Lung (tissue), 12 donors: ENCODE data around the gene HUS1. TPM values are rescaled to one million over a fixed set of nuclear protein-coding genes. Genes with fewer than 3 reads are reported as not detected.
A peak's percentile ranks its signal among the peaks of the same experiment; 100 is the strongest.

Experiments used
- ATAC-seq: fragments of 200-7000 bp; cut with Tn5 transposase; one replicate; pipeline ENCODE4 v1.9.1; 2020; ENCODE audit warnings: moderate number of reproducible peaks; ENCODE audit not compliant: insufficient read depth, low FRiP score
- DNase-seq, 3 donors: peaks; one replicate each; pipeline ENCODE4 v3.0.0-alpha.2; 2013 to 2017
- H3K27ac ChIP-seq, 2 donors: one replicate each; pipeline ENCODE4 v1.5.1; 2013; ENCODE audit warnings: mild to moderate bottlenecking in 2 of 2, moderate library complexity in 2 of 2, control low read depth in 1 of 2, inconsistent platforms in 1 of 2, low read depth in 1 of 2, low read length in 1 of 2
- H3K27me3 ChIP-seq, 3 donors: one replicate each; pipeline ENCODE4 v1.5.1; 2013; ENCODE audit warnings: low read length in 2 of 3; ENCODE audit not compliant: control insufficient read depth in 3 of 3, insufficient read depth in 3 of 3
- H3K36me3 ChIP-seq, 4 donors: one replicate each; pipeline ENCODE4 v1.5.1; 2013; ENCODE audit warnings: low read length in 4 of 4, mild to moderate bottlenecking in 1 of 4, moderate library complexity in 1 of 4; ENCODE audit not compliant: control insufficient read depth in 4 of 4, insufficient read depth in 4 of 4
- H3K4me1 ChIP-seq, 5 donors: one replicate each; pipeline ENCODE4 v1.5.1; 2013; ENCODE audit warnings: low read length in 5 of 5, mild to moderate bottlenecking in 2 of 5, moderate library complexity in 1 of 5; ENCODE audit not compliant: control insufficient read depth in 5 of 5, insufficient read depth in 5 of 5
- H3K4me3 ChIP-seq: one replicate; pipeline ENCODE4 v1.5.1; 2013; ENCODE audit warnings: mild to moderate bottlenecking, control low read depth, moderate library complexity
- H3K9ac ChIP-seq, 2 donors: one replicate each; pipeline ENCODE4 v1.5.1; 2013; ENCODE audit warnings: low read length in 2 of 2, control low read depth in 1 of 2; ENCODE audit not compliant: insufficient read depth in 1 of 2
- H3K9me3 ChIP-seq, 4 donors: one replicate each; pipeline ENCODE4 v1.5.1; 2013; ENCODE audit warnings: low read length in 3 of 4, mild to moderate bottlenecking in 1 of 4, moderate library complexity in 1 of 4; ENCODE audit not compliant: control insufficient read depth in 4 of 4, insufficient read depth in 3 of 4
- WGBS, 2 donors: extraction: QIAGEN DNeasy Blood & Tissue Kit; methylation state at CpG; one replicate each; pipeline ENCODE4 v1.1.7; 2013; 5-methylcytosine and 5-hydroxymethylcytosine counted together
- polyA plus RNA-seq, 2 donors: library from polyadenylated mRNA; stranded (reverse); fragments of 200-250 nt; gene quantifications; one replicate each; pipeline ENCODE4 v1.2.1, GENCODE V29; 2013
- total RNA-seq, 2 donors: library from RNA; depleted of rRNA in 1 of 2; stranded (reverse); fragments of >200 nt in 1 of 2; gene quantifications; one replicate each; pipeline ENCODE4 v1.2.1, GENCODE V29; 2014 to 2021
- TF ChIP-seq, protein P1 (sequence below): IDR thresholded peaks from 2 replicates; pipeline ENCODE4 v1.5.1; 2012; ENCODE audit warnings: mild to moderate bottlenecking; ENCODE audit errors: control extremely low read depth, extremely low read depth
- donor health status: control.
- donor health status: control.
- donor health status: Bipolar disorder and iron deficiency.
- donor health status: healthy.
- donor health status: DM: yes; HTN: yes; CAD: no.

Gene HUS1
- total and polyA plus RNA-seq, 4 donors, result 10.3 to 33.9 (median 19.3) TPM

GRCh38 chr7:47941136-47941844 lies 38.1 kb downstream of the HUS1 start:
- TF ChIP-seq, protein P1, sequence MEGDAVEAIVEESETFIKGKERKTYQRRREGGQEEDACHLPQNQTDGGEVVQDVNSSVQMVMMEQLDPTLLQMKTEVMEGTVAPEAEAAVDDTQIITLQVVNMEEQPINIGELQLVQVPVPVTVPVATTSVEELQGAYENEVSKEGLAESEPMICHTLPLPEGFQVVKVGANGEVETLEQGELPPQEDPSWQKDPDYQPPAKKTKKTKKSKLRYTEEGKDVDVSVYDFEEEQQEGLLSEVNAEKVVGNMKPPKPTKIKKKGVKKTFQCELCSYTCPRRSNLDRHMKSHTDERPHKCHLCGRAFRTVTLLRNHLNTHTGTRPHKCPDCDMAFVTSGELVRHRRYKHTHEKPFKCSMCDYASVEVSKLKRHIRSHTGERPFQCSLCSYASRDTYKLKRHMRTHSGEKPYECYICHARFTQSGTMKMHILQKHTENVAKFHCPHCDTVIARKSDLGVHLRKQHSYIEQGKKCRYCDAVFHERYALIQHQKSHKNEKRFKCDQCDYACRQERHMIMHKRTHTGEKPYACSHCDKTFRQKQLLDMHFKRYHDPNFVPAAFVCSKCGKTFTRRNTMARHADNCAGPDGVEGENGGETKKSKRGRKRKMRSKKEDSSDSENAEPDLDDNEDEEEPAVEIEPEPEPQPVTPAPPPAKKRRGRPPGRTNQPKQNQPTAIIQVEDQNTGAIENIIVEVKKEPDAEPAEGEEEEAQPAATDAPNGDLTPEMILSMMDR, result no peak

GRCh38 chr7:47940088-47941013 lies 39.1 kb downstream of the HUS1 start:
- peak overlapping the region; percentile 80 to 95 for H3K27ac ChIP-seq
- ATAC-seq, result no peak
- no peaks in the 10 kb centered on the region for H3K27me3 ChIP-seq
- H3K36me3 ChIP-seq, result peaks cover 0 to 1% (median 0%) of the 10 kb centered on the region in 4 donors
- WGBS, 2 donors, result 63 to 76% methylated on average over 14 of the region's 14 CpGs
- H3K4me3 ChIP-seq, result no peak overlapping the region
- no peak overlapping the region for H3K9ac ChIP-seq
- DNase-seq, result peak in 2 of 3 donors; percentile 35 to 57
- H3K9me3 ChIP-seq, result no peaks in the 10 kb centered on the region
- peaks cover 0 to 14% (median 7%) of the 10 kb centered on the region in 5 donors for H3K4me1 ChIP-seq
- TF ChIP-seq, protein P1, result no peak

More at GRCh38 chr7:47941136-47941844, 38.1 kb downstream of the HUS1 start:
- Histone ChIP-seq H3K9ac (no peak overlapping the region), H3K36me3 (peaks cover 0 to 1% (median 0%) of the 10 kb centered on the region in 4 donors), H3K9me3 (no peaks in the 10 kb centered on the region), H3K4me3 (no peak overlapping the region), H3K27me3 (no peaks in the 10 kb centered on the region), H3K27ac (peak overlapping the region; percentile 80 to 95), H3K4me1 (peaks cover 0 to 14% (median 8%) of the 10 kb centered on the region in 5 donors)
- ATAC-seq (peak; percentile 43), DNase-seq (no peak)
- 40 to 41% methylated on average over 9 of the region's 9 CpGs for WGBS, 2 donors

GRCh38 chr7:47939425-47940036 lies 39.9 kb downstream of the HUS1 start:
- TF ChIP-seq, protein P1, result no peak
- DNase-seq (no peak), ATAC-seq (no peak)
- 93 to 95% methylated on average over 7 of the region's 7 CpGs for WGBS, 2 donors
- no peaks in the 10 kb centered on the region for H3K9me3 ChIP-seq
- H3K4me1 ChIP-seq, result peaks cover 0 to 14% (median 7%) of the 10 kb centered on the region in 5 donors
- H3K4me3 ChIP-seq, result no peak overlapping the region
- H3K36me3 ChIP-seq, result peaks cover 0 to 1% (median 0%) of the 10 kb centered on the region in 4 donors
- no peak overlapping the region for H3K9ac ChIP-seq
- H3K27ac ChIP-seq, result peak overlapping the region; percentile 55 to 80
- no peaks in the 10 kb centered on the region for H3K27me3 ChIP-seq
